Loucy (cell line): Measurements from ENCODE around the gene MYOZ3.

Experiments used
- H2AFZ ChIP-seq: fragments of 200-600 bp; sonication (generic); 2 replicates; pipeline ENCODE4 v1.6.0; 2016; ENCODE audit warnings: antibody characterized with exemption, mild to moderate bottlenecking, low read length, moderate library complexity
- H3F3A ChIP-seq: fragments of 200-600 bp; 2 replicates; pipeline ENCODE4 v1.6.0; 2016; ENCODE audit warnings: antibody characterized with exemption, low read depth, mild to moderate bottlenecking
- H3K27me3 ChIP-seq: fragments of 200-600 bp; sonication (generic); 2 replicates; pipeline ENCODE4 v1.6.1; 2014; ENCODE audit warnings: low read length, mild to moderate bottlenecking; ENCODE audit not compliant: insufficient read depth, poor library complexity, severe bottlenecking
- H3K36me3 ChIP-seq: fragments of 200-600 bp; sonication (generic); 2 replicates; pipeline ENCODE4 v1.6.1; 2016; ENCODE audit warnings: low read length; ENCODE audit not compliant: insufficient read depth
- H3K4me1 ChIP-seq: fragments of 200-600 bp; sonication (generic); 2 replicates; pipeline ENCODE4 v1.5.1; 2014; ENCODE audit warnings: low read length, mild to moderate bottlenecking; ENCODE audit not compliant: insufficient read depth, poor library complexity, severe bottlenecking
- H3K4me2 ChIP-seq: fragments of 200-600 bp; sonication (generic); 2 replicates; pipeline ENCODE4 v1.6.0; 2014; ENCODE audit warnings: antibody characterized with exemption, low read length, low read depth, mild to moderate bottlenecking; ENCODE audit not compliant: poor library complexity, severe bottlenecking
- H3K4me3 ChIP-seq: fragments of 200-600 bp; sonication (generic); 2 replicates; pipeline ENCODE4 v1.5.1; 2014; ENCODE audit warnings: low read length, mild to moderate bottlenecking, mixed read lengths; ENCODE audit not compliant: poor library complexity, severe bottlenecking
- H3K79me2 ChIP-seq: fragments of 200-600 bp; sonication (generic); 2 replicates; pipeline ENCODE4 v1.6.1; 2014; ENCODE audit warnings: low read length; ENCODE audit not compliant: insufficient read depth
- H3K9ac ChIP-seq: fragments of 200-600 bp; sonication (generic); 2 replicates; pipeline ENCODE4 v1.6.0; 2014; ENCODE audit warnings: mild to moderate bottlenecking, low read depth, low read length, moderate library complexity; ENCODE audit not compliant: poor library complexity, severe bottlenecking
- H3K9me2 ChIP-seq: fragments of 200-600 bp; sonication (generic); replicated peaks from 2 replicates; pipeline ENCODE4 v1.6.1; 2016; ENCODE audit warnings: low read depth, low read length, mixed read lengths
- H3K9me3 ChIP-seq: fragments of 200-600 bp; sonication (generic); 2 replicates; pipeline ENCODE4 v1.6.1; 2014; ENCODE audit warnings: mild to moderate bottlenecking, antibody characterized with exemption, low read length, low read depth; ENCODE audit not compliant: insufficient read depth
- H4K20me1 ChIP-seq: fragments of 200-600 bp; sonication (generic); 2 replicates; pipeline ENCODE4 v1.6.0; 2014; ENCODE audit warnings: antibody characterized with exemption, low read length, mild to moderate bottlenecking; ENCODE audit not compliant: insufficient read depth, poor library complexity, severe bottlenecking
- EZH2phosphoT487 ChIP-seq: fragments of 200-600 bp; IDR thresholded peaks from 2 replicates; pipeline ENCODE4 v1.6.1; 2018; ENCODE audit warnings: antibody characterized with exemption, mild to moderate bottlenecking, moderate library complexity, borderline replicate concordance
- TF ChIP-seq, protein P1 (sequence below): fragments of 200-600 bp; sonication (generic); conservative IDR thresholded peaks from 2 replicates; pipeline ENCODE4 v1.5.1; 2014; ENCODE audit warnings: mild to moderate bottlenecking, antibody characterized with exemption, low read length

MYOZ3 gene

DNA sequence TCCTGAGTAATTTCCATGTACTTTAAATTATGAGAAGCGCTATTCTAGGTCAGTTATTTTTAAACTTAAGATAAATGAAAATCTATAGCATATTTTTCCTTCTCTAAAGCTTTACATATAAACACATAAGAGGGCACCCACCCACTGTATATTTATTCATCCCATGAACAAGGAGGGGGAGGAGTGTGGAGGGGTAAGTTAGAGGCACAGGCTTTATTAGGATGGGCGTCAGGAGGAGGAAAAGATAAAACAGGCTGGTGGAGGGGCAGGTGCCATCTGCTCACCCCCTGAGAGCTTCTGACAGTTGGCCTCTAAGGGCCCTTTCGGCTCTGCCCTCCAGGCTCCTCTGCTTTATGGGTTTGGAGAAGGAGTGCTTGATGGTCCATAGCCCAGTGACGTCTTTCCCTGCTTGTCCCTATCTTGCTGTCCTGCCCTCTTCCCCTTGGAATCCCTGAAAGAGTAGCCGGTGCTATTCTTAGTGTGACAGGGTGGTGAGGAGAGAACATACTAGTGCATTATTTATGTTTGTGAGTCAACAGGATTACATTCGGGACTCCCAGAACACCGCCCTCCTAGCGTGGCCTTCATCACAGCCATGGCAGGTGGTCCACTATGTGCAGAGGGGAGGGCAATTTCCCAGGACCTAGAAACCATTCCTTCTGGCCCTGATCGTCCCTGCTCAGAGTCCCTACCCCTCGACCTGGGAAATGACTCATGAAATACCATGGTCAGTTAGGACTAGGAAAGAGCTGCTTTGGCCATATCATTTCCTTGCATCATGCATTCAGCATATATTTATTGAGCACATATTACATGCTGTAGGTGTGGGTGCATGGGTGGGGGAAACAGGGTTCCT, 28.5 kb upstream of the MYOZ3 start:
- H3K27me3 ChIP-seq = no peaks in the 10 kb centered on the region
- H4K20me1 ChIP-seq = no peaks in the 10 kb centered on the region
- TF ChIP-seq, protein P1, sequence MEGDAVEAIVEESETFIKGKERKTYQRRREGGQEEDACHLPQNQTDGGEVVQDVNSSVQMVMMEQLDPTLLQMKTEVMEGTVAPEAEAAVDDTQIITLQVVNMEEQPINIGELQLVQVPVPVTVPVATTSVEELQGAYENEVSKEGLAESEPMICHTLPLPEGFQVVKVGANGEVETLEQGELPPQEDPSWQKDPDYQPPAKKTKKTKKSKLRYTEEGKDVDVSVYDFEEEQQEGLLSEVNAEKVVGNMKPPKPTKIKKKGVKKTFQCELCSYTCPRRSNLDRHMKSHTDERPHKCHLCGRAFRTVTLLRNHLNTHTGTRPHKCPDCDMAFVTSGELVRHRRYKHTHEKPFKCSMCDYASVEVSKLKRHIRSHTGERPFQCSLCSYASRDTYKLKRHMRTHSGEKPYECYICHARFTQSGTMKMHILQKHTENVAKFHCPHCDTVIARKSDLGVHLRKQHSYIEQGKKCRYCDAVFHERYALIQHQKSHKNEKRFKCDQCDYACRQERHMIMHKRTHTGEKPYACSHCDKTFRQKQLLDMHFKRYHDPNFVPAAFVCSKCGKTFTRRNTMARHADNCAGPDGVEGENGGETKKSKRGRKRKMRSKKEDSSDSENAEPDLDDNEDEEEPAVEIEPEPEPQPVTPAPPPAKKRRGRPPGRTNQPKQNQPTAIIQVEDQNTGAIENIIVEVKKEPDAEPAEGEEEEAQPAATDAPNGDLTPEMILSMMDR = no peak
- TF ChIP-seq EZH2phosphoT487 = no peak
- no peaks in the 10 kb centered on the region for H3K9me3 ChIP-seq
- H3K36me3 ChIP-seq = no peaks in the 10 kb centered on the region
- no peak overlapping the region for H3K4me3 ChIP-seq
- H3K9ac ChIP-seq = no peak overlapping the region
- no peak overlapping the region for H3K4me2 ChIP-seq
- H3K79me2 ChIP-seq = no peaks in the 10 kb centered on the region
- no peaks in the 10 kb centered on the region for H3K4me1 ChIP-seq
- H3F3A ChIP-seq = no peaks in the 10 kb centered on the region
- H2AFZ ChIP-seq = no peak overlapping the region
- no peaks in the 10 kb centered on the region for H3K9me2 ChIP-seq

DNA sequence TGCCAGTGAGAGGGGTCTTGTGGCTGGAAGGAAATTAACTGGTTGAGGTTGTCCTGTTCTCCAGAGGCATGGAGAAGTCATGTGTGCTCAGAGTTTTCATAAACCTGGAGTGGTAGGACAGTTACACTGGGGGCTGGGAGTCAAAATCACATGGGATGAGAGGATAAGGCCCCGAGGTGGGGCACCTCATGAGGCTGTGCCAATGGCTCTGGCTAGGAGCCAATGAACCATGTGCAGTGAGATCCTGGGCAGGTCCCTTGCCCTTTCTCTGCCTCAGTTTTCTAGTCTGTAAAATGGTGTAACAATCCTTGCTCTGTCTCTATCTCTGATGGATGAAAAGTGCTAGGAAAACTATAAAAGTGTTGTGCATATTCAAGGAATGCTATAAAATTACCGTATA, 27.6 kb upstream of the MYOZ3 start:
- Histone ChIP-seq H3K4me2 (no peak overlapping the region), H3K9ac (no peak overlapping the region), H3K27me3 (no peaks in the 10 kb centered on the region), H4K20me1 (no peaks in the 10 kb centered on the region), H3K9me2 (no peaks in the 10 kb centered on the region), H3K79me2 (no peaks in the 10 kb centered on the region), H3K9me3 (no peaks in the 10 kb centered on the region), H3F3A (no peaks in the 10 kb centered on the region), H3K36me3 (no peaks in the 10 kb centered on the region), H3K4me3 (no peak overlapping the region), H3K4me1 (no peaks in the 10 kb centered on the region), H2AFZ (no peak overlapping the region)
- TF ChIP-seq, protein P1 = no peak
- no peak for TF ChIP-seq EZH2phosphoT487

DNA sequence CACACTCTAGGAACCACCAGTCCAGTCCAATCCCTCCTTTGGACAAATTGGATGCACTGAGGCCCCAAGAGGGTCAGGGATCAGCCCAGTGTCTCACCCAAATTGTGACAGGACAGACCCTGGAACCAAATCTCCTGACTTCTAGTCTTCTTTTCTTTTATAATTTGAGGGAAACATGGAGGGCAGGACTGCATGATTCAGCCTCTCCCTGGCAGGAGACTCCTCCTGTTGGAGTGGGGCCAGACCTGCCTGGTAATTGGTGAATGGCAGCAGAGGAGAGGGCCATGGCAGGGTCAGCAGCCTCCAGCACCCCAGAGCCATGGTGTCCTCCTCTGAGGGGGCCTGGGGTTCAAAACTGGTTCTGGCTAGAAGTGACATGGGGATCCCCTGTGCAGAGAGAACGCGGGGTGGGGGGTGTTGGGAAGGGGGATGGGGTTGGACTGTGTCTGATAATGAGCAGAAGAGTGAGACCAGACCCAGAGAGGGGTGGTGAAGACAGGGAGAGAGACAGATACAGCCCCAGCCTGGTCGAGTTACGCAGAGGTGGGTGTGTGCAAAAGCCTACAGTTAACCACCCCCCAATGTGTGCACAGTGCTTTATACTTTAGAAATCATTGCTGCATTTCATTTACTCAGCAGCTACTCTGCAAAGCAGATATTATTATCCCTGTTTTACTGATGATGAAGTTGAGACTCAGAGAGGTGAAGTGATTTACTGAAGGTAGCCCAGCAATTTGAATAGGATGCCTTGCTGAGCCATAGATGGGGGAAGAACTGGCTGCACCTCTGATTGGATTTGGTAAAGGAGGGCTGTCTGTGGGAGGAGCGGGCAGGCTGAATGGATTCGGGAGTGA, 24.4 kb upstream of the MYOZ3 start:
- Histone ChIP-seq H3K9ac (no peak overlapping the region), H3K36me3 (no peaks in the 10 kb centered on the region), H4K20me1 (no peaks in the 10 kb centered on the region), H3K9me3 (no peaks in the 10 kb centered on the region), H3K79me2 (no peaks in the 10 kb centered on the region), H3K4me1 (no peaks in the 10 kb centered on the region), H2AFZ (no peak overlapping the region), H3K4me3 (no peak overlapping the region), H3K4me2 (no peak overlapping the region), H3K27me3 (no peaks in the 10 kb centered on the region), H3F3A (no peaks in the 10 kb centered on the region), H3K9me2 (no peaks in the 10 kb centered on the region)
- TF ChIP-seq, protein P1 = no peak
- no peak for TF ChIP-seq EZH2phosphoT487
